Dermis microvascular lymphatic vessel endothelial cell (primary cell): ENCODE measurements around the gene ERBB4. TPM values are rescaled to one million over a fixed set of nuclear protein-coding genes. Genes with fewer than 3 reads are reported as not detected.

Experiments
- DNase-seq, 2 donors: peaks; one replicate each; pipeline versions ENCODE4 v3.0.0 to v3.0.0-alpha.2; 2010; ENCODE audit warnings: low read depth in 2 of 2
- total RNA-seq: library from RNA; depleted of rRNA; stranded (reverse); fragments of >200 nt; gene quantifications from 2 replicates; pipeline ENCODE4 v1.2.1, GENCODE V29; 2014

Gene ERBB4
- total RNA-seq, 1 donor from 2014 or later: not detected

GRCh38 chr2:211837206-211837605, 701.4 kb downstream of the ERBB4 start:
- DNase-seq: no peak

GRCh38 chr2:211836409-211836808, 702.2 kb downstream of the ERBB4 start:
- no peak for DNase-seq

GRCh38 chr2:211835695-211836094, 702.9 kb downstream of the ERBB4 start:
- no peak for DNase-seq

DNA sequence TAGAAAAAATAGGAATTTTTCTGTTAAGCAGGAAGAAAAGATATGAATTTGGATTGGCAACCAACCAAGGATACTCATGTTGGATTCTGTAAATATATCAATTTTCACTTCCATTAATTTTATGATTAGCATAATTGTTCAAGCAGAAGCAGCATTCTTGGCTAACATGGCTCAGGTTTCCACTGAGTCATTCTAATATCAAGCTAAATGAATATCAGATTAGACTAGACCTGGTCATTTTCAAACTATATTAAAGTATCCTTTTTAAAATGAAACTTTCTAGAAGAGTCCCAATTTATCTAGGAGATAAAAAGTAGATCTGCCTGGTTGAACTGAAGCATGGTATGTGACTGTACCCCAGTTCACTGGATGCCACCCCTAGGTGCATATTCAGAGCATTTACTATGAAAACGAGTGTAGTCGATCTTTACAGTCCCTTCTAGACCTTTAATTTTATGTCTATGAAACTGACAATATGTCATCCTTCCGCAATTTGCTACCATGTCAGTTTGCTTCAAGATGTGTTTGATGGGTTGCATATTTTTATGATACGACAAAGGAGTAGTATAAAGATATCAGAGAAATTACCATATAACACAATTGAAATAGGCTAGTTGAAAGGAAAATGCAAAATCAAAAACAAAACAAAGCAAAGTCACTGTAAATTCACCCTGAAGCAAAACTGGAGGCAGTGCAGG, 704.9 kb downstream of the ERBB4 start:
- DNase-seq: no peak

GRCh38 chr2:211829725-211830124, 708.9 kb downstream of the ERBB4 start:
- DNase-seq: no peak

DNA sequence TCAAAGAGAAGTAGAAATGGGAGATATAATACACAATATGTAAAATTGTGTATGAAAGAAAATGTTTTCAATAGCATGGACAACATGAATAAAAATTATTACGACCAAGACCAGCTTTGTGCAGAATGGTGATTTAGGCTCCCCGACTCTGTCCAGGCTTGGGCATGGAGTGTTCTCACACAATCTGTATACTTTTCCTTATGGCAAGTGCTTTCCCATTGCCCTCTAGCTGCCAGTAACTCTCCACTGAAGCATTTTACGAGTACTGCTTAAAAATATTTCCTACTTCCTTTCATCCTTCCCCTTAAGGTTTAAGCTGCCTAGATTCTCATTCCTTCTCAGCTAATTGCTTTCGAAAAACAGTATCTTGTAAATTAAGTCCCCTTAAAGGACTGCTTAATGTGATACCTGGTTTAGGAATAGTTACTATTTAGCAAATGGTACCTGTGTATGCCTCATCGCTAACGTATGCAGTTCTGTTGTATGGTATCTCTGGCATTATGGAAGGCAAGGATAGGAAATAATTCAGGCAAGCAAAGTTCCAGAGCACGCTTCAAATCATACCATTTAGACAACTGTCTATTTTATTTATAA, 714.6 kb downstream of the ERBB4 start:
- DNase-seq: no peak

DNA sequence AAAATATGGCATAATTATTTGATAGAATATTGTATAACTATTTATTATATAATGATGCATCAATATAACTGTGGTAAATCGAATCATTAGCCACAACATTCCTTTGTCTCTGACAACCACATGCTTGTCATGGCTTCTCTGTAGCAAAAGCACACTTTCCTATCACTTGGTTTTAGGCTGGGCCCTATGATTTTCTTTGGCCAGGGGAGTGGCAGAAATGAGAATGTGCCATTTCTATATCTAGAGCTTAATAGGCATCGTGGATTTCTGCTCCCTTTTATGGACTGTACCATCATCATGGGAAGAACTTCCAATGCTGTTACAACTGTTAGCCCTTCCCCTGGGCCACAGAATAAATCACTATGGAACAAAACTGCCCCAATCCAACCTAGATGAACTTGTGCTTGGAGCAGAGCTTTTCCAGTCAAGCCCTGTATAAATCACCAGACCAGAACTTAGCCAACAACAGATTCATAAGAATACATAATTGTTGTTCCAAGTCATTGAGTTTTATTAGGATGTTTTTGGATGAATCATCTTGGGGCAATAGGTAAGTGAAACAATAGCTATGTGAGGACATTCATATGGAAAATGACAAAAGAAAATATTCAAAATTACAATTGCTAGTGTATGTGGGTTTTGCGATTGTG, 715.8 kb downstream of the ERBB4 start:
- DNase-seq: no peak

- DNase-seq: no peak
These were observed 721.8 kb downstream of the ERBB4 start for GRCh38 chr2:211816754-211817153.

- no peak for DNase-seq
These were observed 726.0 kb downstream of the ERBB4 start for GRCh38 chr2:211812587-211812986.

DNA sequence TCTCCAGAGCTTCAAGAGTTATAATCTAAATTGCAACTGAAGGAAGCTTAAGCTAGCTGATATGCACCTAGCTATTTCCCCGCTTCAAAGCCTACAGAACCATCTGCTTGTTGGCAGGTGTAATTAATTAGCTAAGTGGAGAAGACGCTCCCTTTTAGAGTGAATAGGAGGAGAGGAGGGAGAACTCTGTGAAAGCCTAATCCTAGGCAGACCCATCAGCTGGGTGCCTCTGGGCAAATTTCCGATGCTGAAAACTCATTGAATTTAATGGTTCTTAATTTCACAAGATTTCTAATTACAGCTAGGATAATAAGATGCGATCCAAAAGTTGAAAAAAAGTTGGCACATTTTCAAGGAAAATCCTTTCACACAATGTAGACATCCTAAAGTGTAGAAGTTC, 735.9 kb downstream of the ERBB4 start:
- DNase-seq: no peak

- no peak for DNase-seq
These were observed 738.6 kb downstream of the ERBB4 start for GRCh38 chr2:211800001-211800400.

DNA sequence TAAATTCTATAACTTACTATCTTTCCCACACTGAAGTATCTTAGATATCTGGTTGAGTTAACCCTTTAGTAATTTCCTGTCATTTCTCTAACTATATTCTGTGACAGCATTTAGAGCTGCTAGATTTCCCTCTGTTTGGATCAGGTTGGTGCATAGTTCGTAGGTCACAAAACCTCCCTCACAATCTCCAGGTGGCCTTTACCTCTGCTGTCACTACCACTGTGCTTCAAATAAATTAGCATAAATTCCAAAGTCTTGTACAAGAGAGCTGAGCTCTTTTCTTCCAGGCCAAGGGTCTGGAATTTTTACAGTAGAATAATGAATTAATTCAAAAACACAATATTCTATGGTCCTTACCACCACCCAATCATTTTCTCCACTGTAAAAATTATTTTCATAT, 739.7 kb downstream of the ERBB4 start:
- no peak for DNase-seq

GRCh38 chr2:211793690-211794089, 744.9 kb downstream of the ERBB4 start:
- no peak for DNase-seq

- no peak for DNase-seq
These were observed 748.6 kb downstream of the ERBB4 start for GRCh38 chr2:211789982-211790381.

DNA sequence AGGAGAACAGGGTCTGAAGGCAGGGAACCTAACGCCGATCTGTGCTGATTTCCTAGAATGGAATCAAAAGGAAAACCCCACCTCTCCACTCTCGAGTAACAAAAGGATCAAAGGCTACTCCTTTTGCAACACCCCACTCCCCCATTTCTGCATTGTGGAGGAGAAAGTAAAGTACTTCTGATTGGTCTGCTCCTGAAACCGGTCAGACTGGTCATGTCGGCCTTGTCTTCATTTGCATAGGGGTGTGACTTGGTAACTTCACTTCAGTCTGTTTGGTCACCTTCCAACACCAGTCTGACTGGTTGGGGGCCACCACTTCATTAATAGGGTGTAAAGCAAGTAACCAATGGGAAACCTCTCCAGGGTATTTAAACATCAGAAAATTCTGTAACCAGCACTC, 771.9 kb downstream of the ERBB4 start:
- DNase-seq: no peak

GRCh38 chr2:211762479-211762878, 776.1 kb downstream of the ERBB4 start:
- no peak for DNase-seq

DNA sequence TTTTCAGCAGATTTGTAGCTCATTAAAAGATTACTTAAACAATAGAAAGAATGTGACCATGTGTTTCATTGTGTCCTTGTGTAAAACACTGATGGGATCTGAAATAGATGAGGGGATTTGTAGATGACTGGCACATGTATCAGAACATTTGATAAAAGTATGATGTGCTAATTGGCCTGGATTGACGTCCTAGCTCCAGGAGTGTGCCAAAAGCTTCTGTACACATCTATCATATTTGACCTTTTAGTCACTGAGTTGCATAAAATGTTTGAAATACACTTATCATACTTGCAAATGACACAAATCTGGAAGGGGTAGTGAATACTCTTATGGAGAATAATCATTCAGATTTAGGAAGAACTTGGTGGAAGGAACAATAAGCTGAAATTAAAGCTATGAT, 778.5 kb downstream of the ERBB4 start:
- DNase-seq: no peak

DNA sequence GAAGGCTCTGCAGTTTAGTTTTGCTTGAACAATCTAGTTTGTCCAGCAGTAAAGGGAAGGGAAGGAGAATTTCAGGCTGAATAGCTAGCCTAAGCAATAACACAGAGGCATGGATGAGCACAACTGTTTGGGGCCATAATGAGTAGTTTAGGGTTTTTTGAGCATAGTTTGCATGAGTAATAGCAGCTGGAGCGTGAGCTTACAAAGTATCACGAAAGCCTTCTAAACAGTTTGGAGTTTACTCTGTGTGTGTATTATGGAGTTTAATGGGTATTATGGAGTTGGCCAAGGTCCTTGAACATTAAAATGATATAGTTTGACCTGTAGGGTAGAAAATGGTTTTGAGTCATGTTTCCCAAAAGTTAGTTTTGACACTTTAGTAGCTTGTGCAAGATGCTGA, 782.3 kb downstream of the ERBB4 start:
- DNase-seq: no peak

- DNase-seq: no peak
These were observed 783.4 kb downstream of the ERBB4 start for GRCh38 chr2:211755187-211755586.

DNA sequence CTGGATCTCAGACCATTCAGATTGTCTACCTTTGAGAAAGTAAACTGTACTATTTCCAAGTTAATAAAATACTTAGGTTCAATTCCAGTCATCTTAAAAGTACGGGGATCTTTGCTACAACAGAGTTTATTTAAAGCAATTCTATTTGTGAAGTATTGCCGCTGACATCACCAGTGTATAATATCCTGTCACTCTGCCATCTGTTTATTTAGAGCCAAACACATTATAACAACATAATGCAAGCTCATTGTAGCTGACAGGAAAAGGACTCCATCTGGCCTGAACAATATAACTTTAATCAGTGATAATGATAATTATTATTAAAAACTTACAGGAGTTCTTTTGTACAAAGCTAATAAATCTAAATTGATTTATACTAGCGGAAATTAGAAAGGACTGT, 786.8 kb downstream of the ERBB4 start:
- peak in 1 of 2 donors; percentile 46 for DNase-seq

DNA sequence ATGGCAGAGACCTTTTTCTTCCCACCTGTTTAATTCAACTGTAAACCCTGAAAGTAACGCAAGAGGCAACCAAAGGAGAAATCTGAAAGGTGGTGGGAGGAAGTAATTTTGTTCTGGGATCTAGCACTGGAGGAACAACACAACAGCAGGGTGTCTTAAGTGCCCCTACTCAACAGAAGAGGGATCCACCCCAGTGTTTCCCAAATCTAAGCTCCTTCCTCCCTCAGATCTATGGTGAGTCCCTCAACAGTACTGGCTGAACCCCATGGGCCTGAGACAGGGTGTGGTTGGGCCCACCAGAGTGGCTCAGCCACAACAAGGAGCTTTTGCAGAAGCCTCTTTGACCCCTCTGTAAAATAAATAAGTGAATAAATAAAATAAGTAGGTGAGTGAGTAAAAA, 790.3 kb downstream of the ERBB4 start:
- DNase-seq: no peak

DNA sequence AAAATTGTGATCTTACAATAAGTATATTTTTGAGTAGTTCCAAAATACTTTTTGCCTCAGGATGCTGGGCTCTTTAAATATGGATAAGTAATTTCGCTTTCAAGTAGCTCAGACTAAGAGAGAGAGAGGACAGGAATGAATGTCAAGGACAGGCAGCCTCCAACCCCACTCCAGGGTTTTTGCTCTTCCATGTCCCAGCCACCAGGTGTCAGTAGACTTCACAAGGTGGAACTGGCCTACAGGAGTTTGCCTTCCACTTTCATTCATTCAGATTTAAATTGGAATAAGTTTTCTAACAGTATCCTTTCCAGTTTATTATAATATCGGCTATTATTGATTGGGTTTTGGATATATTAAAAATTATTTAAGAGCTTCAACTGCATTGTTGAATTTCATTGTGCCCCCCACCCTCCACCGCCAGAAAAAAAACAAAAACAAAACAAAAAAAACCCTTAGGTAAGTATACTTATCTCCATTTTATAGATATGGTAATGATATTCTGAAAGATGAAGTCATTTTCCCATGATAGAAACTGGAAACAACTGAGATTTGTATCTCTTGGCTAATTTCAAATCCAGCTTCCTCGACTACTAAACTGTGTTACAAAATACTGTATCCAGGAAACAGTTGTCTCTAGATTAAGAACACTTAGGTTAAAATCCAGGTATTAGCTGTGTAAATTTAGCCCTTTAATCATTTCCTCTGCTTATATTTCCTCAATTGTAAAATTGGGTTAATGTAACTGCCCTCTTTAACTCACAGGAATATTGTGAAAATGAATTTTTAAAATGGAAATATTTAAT, 793.1 kb downstream of the ERBB4 start:
- peak; percentile 30 to 64 for DNase-seq
